Ascending aorta (tissue), 2 donors: ENCODE results near the gene POU2F1. TPM values are rescaled to one million over a fixed set of nuclear protein-coding genes. Genes with fewer than 3 reads are reported as not detected.

Experiments
- DNase-seq, 2 donors: peaks; one replicate each; pipeline ENCODE4 v3.0.0-alpha.2; 2019; ENCODE audit warnings: low spot score in 2 of 2
- H3K27ac ChIP-seq, 2 donors: fragments of 200-600 bp; sonication (generic); one replicate each; pipeline ENCODE4 v1.5.1; 2016 to 2017; ENCODE audit warnings: mild to moderate bottlenecking in 1 of 2
- H3K27me3 ChIP-seq: fragments of 200-600 bp; sonication (generic); one replicate; pipeline ENCODE4 v1.5.1; 2017
- H3K36me3 ChIP-seq, 2 donors: fragments of 200-600 bp; sonication (generic); one replicate each; pipeline ENCODE4 v1.5.1; 2016
- H3K4me1 ChIP-seq, 2 donors: fragments of 200-600 bp; sonication (generic); one replicate each; pipeline ENCODE4 v1.5.1; 2016 to 2017; ENCODE audit warnings: mild to moderate bottlenecking in 1 of 2
- H3K4me3 ChIP-seq, 2 donors: fragments of 200-600 bp; sonication (generic); one replicate each; pipeline ENCODE4 v1.5.1; 2016 to 2017; ENCODE audit warnings: mild to moderate bottlenecking in 1 of 2
- H3K9me3 ChIP-seq, 2 donors: fragments of 200-600 bp; sonication (generic); one replicate each; pipeline ENCODE4 v1.5.1; 2016
- CTCF ChIP-seq, 3 experiments: fragments of 200-600 bp in 2 of 3; fragments of 450-650 bp in 1 of 3; sonication (generic) in 2 of 3; IDR thresholded peaks; one replicate each; pipeline ENCODE4 v1.5.1; 2016 to 2019; ENCODE audit warnings: antibody characterized with exemption in 3 of 3, mild to moderate bottlenecking in 1 of 3, moderate library complexity in 1 of 3
- intact Hi-C: fragments of 100-400 bp; cut with DNase I; formaldehyde crosslinking; loops from one replicate; pipeline ENCODE4 v1.15.1; 2023
- total RNA-seq: library from RNA; depleted of rRNA; stranded (reverse); fragments of >200 nt; gene quantifications from one replicate; pipeline ENCODE4 v1.1.0, GENCODE V29; 2016

POU2F1 gene
- total RNA-seq, 1 donor from 2014 or later, result 3.0 TPM

- Histone ChIP-seq H3K27ac (no peak overlapping the region), H3K4me3 (no peak overlapping the region), H3K36me3 (no peaks in the 10 kb centered on the region), H3K4me1 (peaks cover 0 to 22% of the 10 kb centered on the region in 2 donors), H3K9me3 (no peaks in the 10 kb centered on the region), H3K27me3 (no peaks in the 10 kb centered on the region)
- DNase-seq, result no peak
- no peak for TF ChIP-seq CTCF (IDR thresholded peaks at IDR 0.05)
- intact Hi-C loops, result loop anchor here (2.0 to 5.0 kb wide), 3 partner anchors 176 to 265 kb away; no protein-coding TSS in a partner anchor
These were observed 46.3 kb downstream of the POU2F1 start for GRCh38 chr1:167266965-167267364.

GRCh38 chr1:167268347-167268787, 47.7 kb downstream of the POU2F1 start:
- DNase-seq, result no peak
- H3K9me3 ChIP-seq, result no peaks in the 10 kb centered on the region
- no peak overlapping the region for H3K4me3 ChIP-seq
- no peaks in the 10 kb centered on the region for H3K36me3 ChIP-seq
- H3K27ac ChIP-seq, result no peak overlapping the region
- H3K4me1 ChIP-seq, result peaks cover 3 to 13% of the 10 kb centered on the region in 2 donors
- no peak for TF ChIP-seq CTCF (IDR thresholded peaks at IDR 0.05)
- intact Hi-C loops, result loop anchor here (5.0 kb wide), 2 partner anchors 201 to 264 kb away; no protein-coding TSS in a partner anchor
- no peaks in the 10 kb centered on the region for H3K27me3 ChIP-seq

- Histone ChIP-seq H3K4me1 (peaks cover 3 to 19% of the 10 kb centered on the region in 2 donors), H3K27me3 (no peaks in the 10 kb centered on the region), H3K9me3 (no peaks in the 10 kb centered on the region), H3K36me3 (no peaks in the 10 kb centered on the region), H3K27ac (no peak overlapping the region), H3K4me3 (no peak overlapping the region)
- no peak for TF ChIP-seq CTCF (IDR thresholded peaks at IDR 0.05)
- intact Hi-C loops, result loop anchor here (10.0 kb wide), 1 partner anchor 134 kb away; no protein-coding TSS in a partner anchor
- DNase-seq, result no peak
These were observed 49.8 kb downstream of the POU2F1 start for GRCh38 chr1:167270349-167271092.

GRCh38 chr1:167272369-167272957, 51.8 kb downstream of the POU2F1 start:
- no peak for TF ChIP-seq CTCF (IDR thresholded peaks at IDR 0.05)
- Histone ChIP-seq H3K9me3 (no peaks in the 10 kb centered on the region), H3K27me3 (no peaks in the 10 kb centered on the region), H3K4me1 (peaks cover 3 to 19% of the 10 kb centered on the region in 2 donors), H3K4me3 (no peak overlapping the region), H3K36me3 (no peaks in the 10 kb centered on the region), H3K27ac (no peak overlapping the region)
- intact Hi-C loops, result loop anchor here (10.0 kb wide), 1 partner anchor 132 kb away; no protein-coding TSS in a partner anchor
- no peak for DNase-seq

GRCh38 chr1:167273027-167273800, 52.5 kb downstream of the POU2F1 start:
- Histone ChIP-seq H3K4me1 (peaks cover 3 to 19% of the 10 kb centered on the region in 2 donors), H3K36me3 (no peaks in the 10 kb centered on the region), H3K9me3 (no peaks in the 10 kb centered on the region), H3K27me3 (no peaks in the 10 kb centered on the region), H3K27ac (no peak overlapping the region), H3K4me3 (no peak overlapping the region)
- no peak for DNase-seq
- no peak for TF ChIP-seq CTCF (IDR thresholded peaks at IDR 0.05)
- intact Hi-C loops, result loop anchor here (10.0 kb wide), 1 partner anchor 132 kb away; no protein-coding TSS in a partner anchor
